RWPE1 (cell line): ENCODE measurements around the gene BAIAP2.

Source experiments
- CTCF ChIA-PET: fragments of 350-600 bp; sonication (Branson Sonifier 250); formaldehyde crosslinking; extraction: SDS; loops from one replicate; lab custom pipeline; 2021; lab: Yijun Ruan, JAX
- POLR2A ChIA-PET: fragments of 400-600 bp; formaldehyde crosslinking; extraction: SDS; loops from one replicate; lab custom pipeline; 2020; ENCODE audit warnings: antibody characterized with exemption; ENCODE audit not compliant: low non-redundant PET; lab: Yijun Ruan, JAX
- DNase-seq: peaks from one replicate; pipeline ENCODE4 v3.0.0; 2012; ENCODE audit warnings: low spot score
- H3K27ac ChIP-seq: fragments of 450-650 bp; 2 replicates; pipeline ENCODE4 v1.5.1; 2017
- TF ChIP-seq, protein P1 (sequence below): fragments of 450-650 bp; conservative IDR thresholded peaks from 2 replicates; pipeline ENCODE4 v1.5.1; 2017; ENCODE audit warnings: low read depth, mild to moderate bottlenecking

BAIAP2 gene

DNA sequence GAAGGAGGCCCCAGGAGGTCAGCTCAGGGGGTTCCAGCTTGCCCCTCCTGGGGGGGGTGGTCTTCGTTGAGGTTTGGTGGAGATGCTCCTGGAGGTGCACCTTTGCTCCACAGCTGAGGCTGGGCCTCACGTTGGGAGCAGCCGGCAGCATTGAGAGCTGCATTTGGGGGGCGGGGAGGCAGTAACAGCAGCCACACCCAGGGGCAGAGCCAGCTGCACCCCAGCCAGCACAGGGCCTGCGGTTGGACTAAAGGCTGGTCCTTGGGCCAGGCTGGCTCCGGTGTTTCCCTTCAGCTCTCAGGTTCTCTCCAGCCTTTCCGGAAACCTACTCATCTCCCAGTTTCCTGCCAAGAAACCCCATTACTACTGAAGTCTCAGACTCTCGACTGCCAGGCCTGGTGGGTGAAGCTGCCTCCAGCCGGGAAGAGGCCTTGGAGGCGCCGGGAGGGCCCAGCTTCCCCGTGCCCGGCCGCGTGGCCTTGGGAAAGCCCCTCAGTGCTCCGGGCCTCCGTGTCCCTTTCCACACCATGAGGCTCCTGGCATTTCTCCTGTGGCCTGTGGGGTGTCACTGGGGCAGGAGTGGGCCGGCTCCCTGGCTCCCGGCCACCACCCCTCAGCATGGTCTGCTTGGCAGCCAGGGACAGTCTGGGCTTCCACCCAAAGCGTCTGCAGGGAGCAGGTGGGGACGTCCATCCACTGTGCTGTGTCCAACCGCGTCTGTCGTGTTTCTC lies 14.0 kb upstream of the BAIAP2 start:
- TF ChIP-seq, protein P1, sequence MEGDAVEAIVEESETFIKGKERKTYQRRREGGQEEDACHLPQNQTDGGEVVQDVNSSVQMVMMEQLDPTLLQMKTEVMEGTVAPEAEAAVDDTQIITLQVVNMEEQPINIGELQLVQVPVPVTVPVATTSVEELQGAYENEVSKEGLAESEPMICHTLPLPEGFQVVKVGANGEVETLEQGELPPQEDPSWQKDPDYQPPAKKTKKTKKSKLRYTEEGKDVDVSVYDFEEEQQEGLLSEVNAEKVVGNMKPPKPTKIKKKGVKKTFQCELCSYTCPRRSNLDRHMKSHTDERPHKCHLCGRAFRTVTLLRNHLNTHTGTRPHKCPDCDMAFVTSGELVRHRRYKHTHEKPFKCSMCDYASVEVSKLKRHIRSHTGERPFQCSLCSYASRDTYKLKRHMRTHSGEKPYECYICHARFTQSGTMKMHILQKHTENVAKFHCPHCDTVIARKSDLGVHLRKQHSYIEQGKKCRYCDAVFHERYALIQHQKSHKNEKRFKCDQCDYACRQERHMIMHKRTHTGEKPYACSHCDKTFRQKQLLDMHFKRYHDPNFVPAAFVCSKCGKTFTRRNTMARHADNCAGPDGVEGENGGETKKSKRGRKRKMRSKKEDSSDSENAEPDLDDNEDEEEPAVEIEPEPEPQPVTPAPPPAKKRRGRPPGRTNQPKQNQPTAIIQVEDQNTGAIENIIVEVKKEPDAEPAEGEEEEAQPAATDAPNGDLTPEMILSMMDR = no peak
- peak overlapping the region; percentile 99 for H3K27ac ChIP-seq
- ChIA-PET CTCF (no interaction called here), POLR2A (interaction anchor here (0.6 kb wide), 1 partner anchor 398 kb away, joined by 4 read pairs; no protein-coding TSS in a partner anchor)
- peak; percentile 80 for DNase-seq

DNA sequence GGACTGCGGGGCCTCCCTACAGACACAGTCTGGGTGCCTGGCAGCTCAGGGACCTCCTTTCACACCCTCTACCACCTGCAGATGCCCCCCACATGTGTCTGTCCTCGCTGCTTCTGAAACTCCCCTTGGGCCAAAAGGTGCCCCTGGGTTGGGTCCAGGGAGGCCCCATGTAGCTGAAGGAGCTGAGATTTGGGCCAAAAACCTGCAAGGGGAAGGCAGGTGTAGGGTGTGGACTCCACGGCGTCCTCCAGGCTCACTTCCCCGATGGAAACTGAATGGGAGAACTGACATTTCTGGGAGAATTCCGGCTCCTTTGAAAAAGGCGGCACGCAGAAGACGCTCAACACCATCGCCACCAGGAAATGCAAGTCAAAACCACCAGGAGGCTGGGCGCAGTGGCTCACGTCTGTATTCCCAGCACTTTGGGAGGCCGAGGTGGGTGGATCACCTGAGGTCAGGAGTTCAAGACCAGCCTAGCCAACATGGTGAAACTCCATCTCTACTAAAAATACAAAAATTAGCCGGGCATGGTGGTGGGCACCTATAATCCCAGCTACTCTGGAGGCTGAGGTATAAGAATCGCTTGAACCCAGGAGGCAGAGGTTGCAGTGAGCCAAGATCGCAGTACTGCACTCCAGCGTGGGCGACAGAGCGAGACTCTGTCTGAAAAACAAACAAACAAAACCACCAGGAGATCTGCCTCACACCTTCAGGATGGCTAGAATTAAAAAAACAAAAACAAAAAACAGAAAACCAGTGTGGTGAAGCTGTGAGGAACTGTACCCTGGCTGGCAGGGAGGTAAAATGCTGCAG lies 13.2 kb upstream of the BAIAP2 start:
- no peak for DNase-seq
- CTCF ChIA-PET = no interaction called here

DNA sequence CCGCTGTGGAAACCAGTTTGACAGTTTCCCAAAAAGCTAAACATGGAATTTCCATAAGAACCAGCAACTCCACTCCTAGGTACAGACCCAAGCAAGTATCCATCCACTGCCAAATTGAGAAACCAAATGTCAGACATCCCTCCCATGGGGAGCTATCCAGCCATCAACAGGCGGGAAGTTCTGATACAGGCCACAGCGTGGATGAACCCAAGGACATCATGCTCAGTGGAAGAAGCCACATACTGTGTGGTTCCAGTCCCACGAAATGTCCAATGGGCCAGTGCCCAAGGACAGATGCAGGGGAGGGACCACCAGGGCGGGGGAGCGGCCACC lies 12.6 kb upstream of the BAIAP2 start:
- peak overlapping the region; percentile 99 for H3K27ac ChIP-seq
- DNase-seq = no peak
- ChIA-PET POLR2A (no interaction called here), CTCF (no interaction called here)
- TF ChIP-seq, protein P1 = no peak

More for the DNA sequence above, 13.2 kb upstream of the BAIAP2 start:
- H3K27ac ChIP-seq = peak overlapping the region; percentile 99
- TF ChIP-seq, protein P1 = no peak
- POLR2A ChIA-PET = no interaction called here

DNA sequence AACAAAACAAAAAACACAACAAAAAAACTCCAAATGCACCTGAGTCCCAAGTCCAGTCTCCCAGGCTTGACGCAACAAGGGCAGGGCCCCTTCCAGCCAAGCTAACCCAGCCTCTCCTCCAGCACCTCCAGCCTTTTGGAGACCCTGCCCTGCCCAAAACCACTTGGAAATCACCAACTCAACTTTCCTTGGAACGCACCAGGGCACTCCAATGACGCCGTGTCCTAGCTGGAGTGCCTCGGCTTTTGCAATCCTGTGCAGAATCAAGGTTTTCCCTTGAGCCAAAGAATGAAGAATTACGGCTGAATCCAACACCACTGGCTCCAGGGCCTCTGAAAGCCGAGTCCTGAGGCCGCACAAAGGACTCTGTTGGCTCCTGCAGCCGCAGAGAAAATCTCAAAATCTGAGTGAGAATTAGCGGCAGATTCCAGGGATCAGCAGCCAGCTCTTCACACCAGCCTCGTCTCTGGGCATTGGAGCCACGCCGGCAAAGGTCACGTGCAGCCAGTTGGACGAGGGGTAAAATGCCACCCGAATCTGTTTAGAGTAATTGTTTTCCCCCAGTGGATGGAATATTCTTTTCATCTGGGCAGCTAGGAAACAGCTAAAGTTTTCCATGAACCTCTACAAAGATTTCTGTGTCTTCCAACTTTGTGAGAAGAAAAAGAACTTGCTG lies 9.7 kb upstream of the BAIAP2 start:
- ChIA-PET POLR2A (no interaction called here), CTCF (interaction anchor here (2.9 kb wide), 1 partner anchor 76 kb away, joined by 9 read pairs; no protein-coding TSS in a partner anchor)
- TF ChIP-seq, protein P1 = no peak
- DNase-seq = no peak
- no peak overlapping the region for H3K27ac ChIP-seq

DNA sequence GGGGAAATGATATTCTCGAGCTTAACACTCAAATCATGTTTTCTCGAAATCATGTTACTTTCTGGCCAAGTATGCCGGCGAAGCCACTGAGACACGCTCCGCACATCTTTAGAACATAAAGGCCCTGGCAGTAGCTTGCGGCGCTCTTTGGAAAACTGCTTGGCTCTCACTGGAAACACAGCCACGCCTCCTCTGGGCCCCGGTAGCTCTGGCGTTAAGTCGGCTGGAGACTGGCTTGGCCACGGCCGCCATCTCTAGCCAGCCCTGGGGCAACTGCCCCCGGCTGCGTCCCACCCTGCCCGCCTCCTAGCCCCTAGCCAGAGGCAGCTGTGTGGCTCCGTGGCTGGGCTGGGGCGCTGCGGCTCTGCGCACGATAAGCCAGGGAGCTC lies 9.2 kb upstream of the BAIAP2 start:
- ChIA-PET CTCF (interaction anchor here (1.2 to 2.9 kb wide), 1 partner anchor 76 kb away, joined by 3 to 9 read pairs; no protein-coding TSS in a partner anchor), POLR2A (no interaction called here)
- no peak for DNase-seq
- no peak overlapping the region for H3K27ac ChIP-seq
- TF ChIP-seq, protein P1 = no peak
